HFF-Myc (cell line): ENCODE data around the gene RRP1.
"Not testable (repeated sequence)": the region's sequence is repeated elsewhere in the genome, so short reads cannot be mapped to it uniquely, and the experiment has no call there.

Experiments used
- DNase-seq: peaks from one replicate; pipeline ENCODE4 v3.0.0-alpha.2; 2011; ENCODE audit warnings: low read depth; ENCODE audit errors: extremely low read depth
- H3K4me3 ChIP-seq: replicated peaks from 2 replicates; pipeline ENCODE4 v1.5.1; 2011; ENCODE audit warnings: low read depth, mild to moderate bottlenecking, control low read depth, low read length
- CTCF ChIP-seq: IDR thresholded peaks from 2 replicates; pipeline ENCODE4 v1.5.1; 2012; ENCODE audit warnings: mild to moderate bottlenecking, low read depth, low read length, control low read depth; ENCODE audit errors: missing control alignments

The RRP1 gene

GRCh38 chr21:43817157-43818086, 28.0 kb downstream of the RRP1 start:
- DNase-seq: no peak
- TF ChIP-seq CTCF: no peak
- H3K4me3 ChIP-seq: no peak overlapping the region

GRCh38 chr21:43818685-43819084, 29.3 kb downstream of the RRP1 start:
- DNase-seq: no peak
- TF ChIP-seq CTCF: no peak

GRCh38 chr21:43819511-43820405, 30.4 kb downstream of the RRP1 start:
- DNase-seq: no peak
- TF ChIP-seq CTCF: no peak
- H3K4me3 ChIP-seq: no peak overlapping the region

More at GRCh38 chr21:43818685-43819084, 29.3 kb downstream of the RRP1 start:
- H3K4me3 ChIP-seq: no peak overlapping the region

GRCh38 chr21:43820466-43820865, 31.1 kb downstream of the RRP1 start:
- no peak overlapping the region for H3K4me3 ChIP-seq
- TF ChIP-seq CTCF: no peak
- DNase-seq: no peak

GRCh38 chr21:43822166-43822565, 32.8 kb downstream of the RRP1 start:
- not testable (repeated sequence) for DNase-seq, H3K4me3 ChIP-seq

GRCh38 chr21:43822741-43823140, 33.4 kb downstream of the RRP1 start:
- DNase-seq: not testable (repeated sequence)

GRCh38 chr21:43824333-43825241, 35.2 kb downstream of the RRP1 start:
- DNase-seq: no peak

More at GRCh38 chr21:43822741-43823140, 33.4 kb downstream of the RRP1 start:
- not testable (repeated sequence) for H3K4me3 ChIP-seq

More at GRCh38 chr21:43824333-43825241, 35.2 kb downstream of the RRP1 start:
- H3K4me3 ChIP-seq: no peak overlapping the region
- TF ChIP-seq CTCF: no peak
